Measurements from ENCODE around the gene PEX14. TPM values are rescaled to one million over a fixed set of nuclear protein-coding genes. Genes with fewer than 3 reads are reported as not detected.

Gene PEX14
- total and polyA plus RNA-seq, 10 of the 15 experiments (the other 5 are each of a cell fraction or from before 2014, with no cell fraction given): 1.4 to 23.2 (median 12.0) TPM

DNA sequence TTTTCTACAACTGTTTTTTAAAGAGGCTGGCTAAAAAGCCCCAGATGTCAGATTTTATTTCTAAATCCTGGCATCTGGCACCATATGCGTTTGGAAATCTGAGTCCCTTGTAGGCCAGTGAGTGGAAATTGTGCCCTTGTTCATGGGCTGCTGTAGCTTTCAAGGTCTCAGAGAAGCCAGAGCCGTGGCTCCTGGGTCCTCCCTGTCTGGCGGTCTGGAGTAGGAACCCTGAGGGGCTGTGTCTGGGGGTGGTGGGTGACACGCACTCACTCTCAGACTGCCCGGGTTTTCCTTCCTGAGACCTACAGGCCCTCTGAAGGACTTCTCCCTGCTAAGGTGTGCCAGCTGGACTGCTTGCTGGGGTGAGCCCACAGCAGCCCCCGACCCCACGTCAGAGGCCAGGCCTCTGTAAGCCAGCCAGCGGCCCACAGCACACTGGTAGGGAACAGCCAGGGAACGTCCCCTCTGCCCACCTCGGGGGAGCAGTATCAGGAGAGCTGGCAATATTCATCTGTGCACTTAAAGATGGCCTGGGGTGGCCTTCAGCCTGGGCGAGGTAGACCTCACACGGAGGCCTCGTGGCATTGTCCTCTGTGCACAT lies 151.5 kb downstream of the PEX14 start:
- no TSS peak for BruUV-seq (replicated peaks)
- H3K9me3 ChIP-seq (replicated peaks; ENCODE audit: control insufficient read depth, insufficient read depth, low read length): no peaks in the 10 kb centered on the region
- H3K27ac ChIP-seq (ENCODE audit: control insufficient read depth, insufficient read depth): no peak overlapping the region
- TF ChIP-seq GABPA (IDR thresholded peaks at IDR 0.05; ENCODE audit: low read depth): no peak
- TF ChIP-seq, protein P1, sequence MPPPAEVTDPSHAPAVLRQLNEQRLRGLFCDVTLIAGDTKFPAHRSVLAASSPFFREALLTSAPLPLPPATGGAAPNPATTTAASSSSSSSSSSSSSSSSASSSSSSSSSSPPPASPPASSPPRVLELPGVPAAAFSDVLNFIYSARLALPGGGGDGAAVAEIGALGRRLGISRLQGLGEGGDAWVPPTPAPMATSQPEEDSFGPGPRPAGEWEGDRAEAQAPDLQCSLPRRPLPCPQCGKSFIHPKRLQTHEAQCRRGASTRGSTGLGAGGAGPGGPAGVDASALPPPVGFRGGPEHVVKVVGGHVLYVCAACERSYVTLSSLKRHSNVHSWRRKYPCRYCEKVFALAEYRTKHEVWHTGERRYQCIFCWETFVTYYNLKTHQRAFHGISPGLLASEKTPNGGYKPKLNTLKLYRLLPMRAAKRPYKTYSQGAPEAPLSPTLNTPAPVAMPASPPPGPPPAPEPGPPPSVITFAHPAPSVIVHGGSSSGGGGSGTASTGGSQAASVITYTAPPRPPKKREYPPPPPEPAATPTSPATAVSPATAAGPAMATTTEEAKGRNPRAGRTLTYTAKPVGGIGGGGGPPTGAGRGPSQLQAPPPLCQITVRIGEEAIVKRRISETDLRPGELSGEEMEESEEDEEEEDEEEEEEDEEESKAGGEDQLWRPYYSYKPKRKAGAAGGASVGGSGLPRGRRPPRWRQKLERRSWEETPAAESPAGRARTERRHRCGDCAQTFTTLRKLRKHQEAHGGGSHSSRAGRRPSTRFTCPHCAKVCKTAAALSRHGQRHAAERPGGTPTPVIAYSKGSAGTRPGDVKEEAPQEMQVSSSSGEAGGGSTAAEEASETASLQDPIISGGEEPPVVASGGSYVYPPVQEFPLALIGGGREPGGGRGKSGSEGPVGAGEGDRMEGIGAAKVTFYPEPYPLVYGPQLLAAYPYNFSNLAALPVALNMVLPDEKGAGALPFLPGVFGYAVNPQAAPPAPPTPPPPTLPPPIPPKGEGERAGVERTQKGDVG (CRISPR knock-in tag; IDR thresholded peaks at IDR 0.05): no peak
- ChIA-PET SMC1A (ENCODE audit: uncharacterized antibody, unreplicated experiment) (interaction anchor here (0.8 to 1.4 kb wide), 3 partner anchors 14 to 119 kb away, joined by 3 to 4 read pairs (median 3); no protein-coding TSS in a partner anchor), CTCF (no interaction called here), POLR2A (no interaction called here), RAD21 (ENCODE audit: unreplicated experiment) (no interaction called here)
- H3K27me3 ChIP-seq (replicated peaks in 1 of 2; ENCODE audit: control insufficient read depth in 2 of 2, insufficient read depth in 2 of 2, low read length in 1 of 2): no peaks in the 10 kb centered on the region
- no peak overlapping the region for H3K4me3 ChIP-seq
- H3K36me3 ChIP-seq (ENCODE audit: control insufficient read depth in 2 of 2, insufficient read depth in 2 of 2, low read length in 1 of 2): peaks cover 6 to 10% of the 10 kb centered on the region in 2 experiments; a peak in 3 of 4 replicates
- H2AFZ ChIP-seq (ENCODE audit: control insufficient read depth, low read depth, low read length): no peak overlapping the region
- H3K9ac ChIP-seq (ENCODE audit: control insufficient read depth, insufficient read depth, low read length): no peak overlapping the region
- no peak for FAIRE-seq
- intact Hi-C loops (cut with micrococcal nuclease; ENCODE audit: unreplicated experiment): no loop called here
- no peaks in the 10 kb centered on the region for H3K4me1 ChIP-seq (ENCODE audit: control insufficient read depth, insufficient read depth, low read length)
- no peak for ATAC-seq
- no peaks in the 10 kb centered on the region for H4K20me1 ChIP-seq (ENCODE audit: control insufficient read depth, insufficient read depth)
- no peaks in the 10 kb centered on the region for H3K79me2 ChIP-seq (ENCODE audit: control insufficient read depth, insufficient read depth, low read length)
- DNase-seq (ENCODE audit: low read depth, low spot score): no peak
- H3K4me2 ChIP-seq (ENCODE audit: control insufficient read depth, insufficient read depth): no peak overlapping the region
- WGBS (ENCODE audit: insufficient coverage, insufficient replicate concordance, low lambda C conversion rate, missing lambda C conversion rate): 79% methylated on average over 13 of the region's 13 CpGs
- in situ Hi-C loops (cut with MboI): no loop called here
